Subcutaneous abdominal adipose tissue (tissue), 5 donors: ENCODE measurements around the gene RBM22.

Experiments
- H3K27ac ChIP-seq: one replicate; pipeline ENCODE4 v1.7.0; 2013; ENCODE audit warnings: low read depth, mild to moderate bottlenecking, inconsistent platforms, low read length, moderate library complexity
- H3K27me3 ChIP-seq, 5 donors: one replicate each; pipeline ENCODE4 v1.7.0; 2013; ENCODE audit warnings: low read length in 5 of 5, inconsistent platforms in 1 of 5; ENCODE audit not compliant: control insufficient read depth in 5 of 5, insufficient read depth in 4 of 5
- H3K36me3 ChIP-seq, 5 donors: one replicate each; pipeline ENCODE4 v1.7.0; 2013; ENCODE audit warnings: low read length in 5 of 5; ENCODE audit not compliant: control insufficient read depth in 5 of 5, insufficient read depth in 5 of 5
- H3K4me1 ChIP-seq, 5 donors: one replicate each; pipeline ENCODE4 v1.7.0; 2013; ENCODE audit warnings: low read length in 5 of 5, mild to moderate bottlenecking in 3 of 5, moderate library complexity in 1 of 5; ENCODE audit not compliant: control insufficient read depth in 5 of 5, insufficient read depth in 5 of 5
- H3K4me3 ChIP-seq, 5 donors: one replicate each; pipeline ENCODE4 v1.7.0; 2013; ENCODE audit warnings: low read length in 5 of 5, low read depth in 1 of 5
- H3K9ac ChIP-seq, 5 donors: one replicate each; pipeline ENCODE4 v1.7.0; 2013; ENCODE audit warnings: low read length in 5 of 5, mild to moderate bottlenecking in 4 of 5, moderate library complexity in 3 of 5
- H3K9me3 ChIP-seq, 5 donors: one replicate each; pipeline ENCODE4 v1.7.0; 2013; ENCODE audit warnings: low read length in 5 of 5; ENCODE audit not compliant: control insufficient read depth in 5 of 5
- donor health status: healthy.
- donor health status: healthy.
- donor health status: healthy.
- donor health status: healthy.
- donor health status: healthy.

Gene RBM22

GRCh38 chr5:150662731-150663516 is 37.9 kb downstream of the RBM22 start:
- Histone ChIP-seq H3K4me3 (no peak overlapping the region), H3K27me3 (no peaks in the 10 kb centered on the region), H3K4me1 (peaks cover 5 to 19% (median 12%) of the 10 kb centered on the region in 5 donors), H3K27ac (no peak overlapping the region), H3K36me3 (no peaks in the 10 kb centered on the region), H3K9ac (no peak overlapping the region), H3K9me3 (no peaks in the 10 kb centered on the region)

GRCh38 chr5:150661821-150662596 is 38.9 kb downstream of the RBM22 start:
- no peak overlapping the region for H3K4me3 ChIP-seq
- H3K36me3 ChIP-seq, result no peaks in the 10 kb centered on the region
- H3K27ac ChIP-seq, result no peak overlapping the region
- no peaks in the 10 kb centered on the region for H3K27me3 ChIP-seq
- peaks cover 7 to 28% (median 21%) of the 10 kb centered on the region in 5 donors for H3K4me1 ChIP-seq
- no peaks in the 10 kb centered on the region for H3K9me3 ChIP-seq
- no peak overlapping the region for H3K9ac ChIP-seq

GRCh38 chr5:150661086-150661485 is 39.8 kb downstream of the RBM22 start, which contains the start of gene MYOZ3:
MYOZ3 (plus strand) TSS chr5:150661251; CDS start chr5:150662942, 1,691 bp downstream.
- H3K36me3 ChIP-seq, result no peaks in the 10 kb centered on the region
- H3K27me3 ChIP-seq, result no peaks in the 10 kb centered on the region
- peaks cover 7 to 35% (median 27%) of the 10 kb centered on the region in 5 donors for H3K4me1 ChIP-seq
- H3K9me3 ChIP-seq, result no peaks in the 10 kb centered on the region
- no peak within 1 kb of the TSS for H3K9ac ChIP-seq
- no peak within 1 kb of the TSS for H3K27ac ChIP-seq
- no peak within 1 kb of the TSS for H3K4me3 ChIP-seq

- Histone ChIP-seq H3K4me3 (no peak overlapping the region), H3K9ac (no peak overlapping the region), H3K4me1 (peaks cover 7 to 37% (median 31%) of the 10 kb centered on the region in 5 donors), H3K27ac (no peak overlapping the region), H3K36me3 (no peaks in the 10 kb centered on the region), H3K9me3 (no peaks in the 10 kb centered on the region), H3K27me3 (no peaks in the 10 kb centered on the region)
Measured at GRCh38 chr5:150660108-150660831, 40.6 kb downstream of the RBM22 start.

- Histone ChIP-seq H3K9me3 (no peaks in the 10 kb centered on the region), H3K27ac (no peak overlapping the region), H3K36me3 (no peaks in the 10 kb centered on the region), H3K4me1 (peaks cover 7 to 37% (median 31%) of the 10 kb centered on the region in 5 donors), H3K27me3 (no peaks in the 10 kb centered on the region), H3K9ac (no peak overlapping the region), H3K4me3 (no peak overlapping the region)
Measured at GRCh38 chr5:150659360-150660107, 41.3 kb downstream of the RBM22 start.

GRCh38 chr5:150658699-150659265 is 42.1 kb downstream of the RBM22 start:
- H3K9me3 ChIP-seq, result no peaks in the 10 kb centered on the region
- no peak overlapping the region for H3K4me3 ChIP-seq
- H3K9ac ChIP-seq, result no peak overlapping the region
- H3K4me1 ChIP-seq, result peaks cover 8 to 41% (median 33%) of the 10 kb centered on the region in 5 donors
- no peak overlapping the region for H3K27ac ChIP-seq
- no peaks in the 10 kb centered on the region for H3K27me3 ChIP-seq
- peaks cover 0 to 3% (median 0%) of the 10 kb centered on the region in 5 donors for H3K36me3 ChIP-seq

- no peaks in the 10 kb centered on the region for H3K9me3 ChIP-seq
- H3K9ac ChIP-seq, result peak overlapping the region in 1 of 5 donors; percentile 12
- H3K4me3 ChIP-seq, result no peak overlapping the region
- H3K4me1 ChIP-seq, result peaks cover 13 to 48% (median 40%) of the 10 kb centered on the region in 5 donors
- H3K27ac ChIP-seq, result no peak overlapping the region
- H3K27me3 ChIP-seq, result no peaks in the 10 kb centered on the region
- peaks cover 0 to 3% (median 0%) of the 10 kb centered on the region in 5 donors for H3K36me3 ChIP-seq
Measured at GRCh38 chr5:150658121-150658520, 42.7 kb downstream of the RBM22 start.

- Histone ChIP-seq H3K27ac (peak overlapping the region; percentile 77), H3K9ac (peak overlapping the region in 3 of 5 donors; percentile 20 to 54 (median 44)), H3K36me3 (peaks cover 0 to 7% (median 3%) of the 10 kb centered on the region in 5 donors), H3K9me3 (no peaks in the 10 kb centered on the region), H3K4me3 (peak overlapping the region; percentile 45 to 64 (median 57)), H3K27me3 (no peaks in the 10 kb centered on the region), H3K4me1 (peaks cover 16 to 61% (median 53%) of the 10 kb centered on the region in 5 donors)
Measured at GRCh38 chr5:150656191-150657132, 44.4 kb downstream of the RBM22 start.
